Colonic mucosa (tissue), 4 donors: ENCODE data around the gene PCSK5. TPM values are rescaled to one million over a fixed set of nuclear protein-coding genes. Genes with fewer than 3 reads are reported as not detected.

Source experiments
- DNase-seq: peaks from one replicate; pipeline ENCODE4 v3.0.0-alpha.2; 2020
- H3K27ac ChIP-seq: fragments of 200-600 bp; one replicate; pipeline ENCODE4 v1.8.0; 2021
- H3K27me3 ChIP-seq: fragments of 200-600 bp; one replicate; pipeline ENCODE4 v1.8.0; 2021
- H3K36me3 ChIP-seq: fragments of 200-600 bp; one replicate; pipeline ENCODE4 v1.8.0; 2021
- H3K4me1 ChIP-seq: fragments of 200-600 bp; one replicate; pipeline ENCODE4 v1.8.0; 2021; ENCODE audit warnings: mild to moderate bottlenecking
- H3K4me3 ChIP-seq: fragments of 200-600 bp; one replicate; pipeline ENCODE4 v1.8.0; 2021
- H3K9ac ChIP-seq, 2 donors: one replicate each; pipeline ENCODE4 v1.7.0; 2013; ENCODE audit warnings: control low read depth in 2 of 2, low read depth in 2 of 2, low read length in 2 of 2
- H3K9me3 ChIP-seq: fragments of 200-600 bp; one replicate; pipeline ENCODE4 v1.8.0; 2021
- intact Hi-C: fragments of 100-400 bp; cut with DNase I; formaldehyde crosslinking; loops from one replicate; pipeline ENCODE4 v1.14.1; 2022
- total RNA-seq, 2 donors: library from RNA; stranded (reverse); fragmentation: NEBNext Ultra II Directional in 1 of 2; extraction: Animal tissue kit (Norgen Biotek cat#: 25700) in 1 of 2; gene quantifications; one replicate each; pipeline ENCODE4 v1.2.1, GENCODE V29; 2021
- TF ChIP-seq, protein P1 (sequence below): fragments of 200-600 bp; IDR thresholded peaks from one replicate; pipeline ENCODE4 v1.8.0; 2022; ENCODE audit warnings: antibody characterized with exemption, mild to moderate bottlenecking
- donor health status: healthy.
- donor health status: DM: no; HTN: no; CAD: no.
- donor health status: DM: no; HTN: no; CAD: no.

Gene PCSK5
- total RNA-seq, 2 donors from 2014 or later = 36.7 to 55.3 TPM

DNA sequence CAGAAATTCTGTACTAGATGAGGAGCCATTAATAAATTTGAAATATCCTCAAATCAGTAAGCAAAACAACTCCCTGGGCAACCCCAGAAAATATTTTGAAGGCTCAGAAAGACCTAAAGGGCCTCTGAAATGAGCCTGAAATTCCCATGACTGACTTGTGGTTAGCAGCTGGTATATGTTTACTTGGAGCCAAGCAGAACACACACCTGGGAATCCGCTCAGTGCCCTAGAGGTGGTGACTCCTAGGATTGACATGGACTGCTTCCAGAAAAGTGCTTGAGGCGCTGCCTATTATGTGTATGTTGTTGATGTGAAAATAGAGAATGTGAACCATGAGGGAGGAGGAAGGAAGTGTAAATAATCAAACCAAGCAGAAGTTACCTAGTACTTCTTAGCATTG lies 489.0 kb downstream of the PCSK5 start:
- H3K27ac ChIP-seq = no peak overlapping the region
- no peaks in the 10 kb centered on the region for H3K36me3 ChIP-seq
- no peak overlapping the region for H3K9ac ChIP-seq
- intact Hi-C loops = no loop called here
- H3K9me3 ChIP-seq = no peaks in the 10 kb centered on the region
- no peaks in the 10 kb centered on the region for H3K4me1 ChIP-seq
- DNase-seq = no peak
- TF ChIP-seq, protein P1, sequence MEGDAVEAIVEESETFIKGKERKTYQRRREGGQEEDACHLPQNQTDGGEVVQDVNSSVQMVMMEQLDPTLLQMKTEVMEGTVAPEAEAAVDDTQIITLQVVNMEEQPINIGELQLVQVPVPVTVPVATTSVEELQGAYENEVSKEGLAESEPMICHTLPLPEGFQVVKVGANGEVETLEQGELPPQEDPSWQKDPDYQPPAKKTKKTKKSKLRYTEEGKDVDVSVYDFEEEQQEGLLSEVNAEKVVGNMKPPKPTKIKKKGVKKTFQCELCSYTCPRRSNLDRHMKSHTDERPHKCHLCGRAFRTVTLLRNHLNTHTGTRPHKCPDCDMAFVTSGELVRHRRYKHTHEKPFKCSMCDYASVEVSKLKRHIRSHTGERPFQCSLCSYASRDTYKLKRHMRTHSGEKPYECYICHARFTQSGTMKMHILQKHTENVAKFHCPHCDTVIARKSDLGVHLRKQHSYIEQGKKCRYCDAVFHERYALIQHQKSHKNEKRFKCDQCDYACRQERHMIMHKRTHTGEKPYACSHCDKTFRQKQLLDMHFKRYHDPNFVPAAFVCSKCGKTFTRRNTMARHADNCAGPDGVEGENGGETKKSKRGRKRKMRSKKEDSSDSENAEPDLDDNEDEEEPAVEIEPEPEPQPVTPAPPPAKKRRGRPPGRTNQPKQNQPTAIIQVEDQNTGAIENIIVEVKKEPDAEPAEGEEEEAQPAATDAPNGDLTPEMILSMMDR = no peak
- no peak overlapping the region for H3K4me3 ChIP-seq
- no peaks in the 10 kb centered on the region for H3K27me3 ChIP-seq

DNA sequence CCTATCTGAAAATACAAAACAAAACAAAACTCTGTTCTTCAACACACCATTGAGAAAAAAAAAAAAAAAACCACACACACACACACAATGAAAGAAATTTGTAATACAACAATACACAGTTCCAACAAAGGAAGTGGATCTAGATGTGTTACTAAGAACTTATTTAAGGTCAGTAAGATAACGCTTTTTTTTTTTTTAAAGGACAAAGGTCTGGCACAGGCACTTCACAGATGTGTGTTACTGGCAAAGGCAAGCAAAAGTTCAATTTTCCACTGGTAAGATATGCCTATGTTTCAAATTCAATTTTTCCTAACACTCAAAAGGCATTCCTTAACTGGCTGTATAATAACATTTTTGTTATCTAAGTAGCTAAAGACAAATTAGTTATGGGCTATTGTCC lies 500.2 kb downstream of the PCSK5 start:
- Histone ChIP-seq H3K27ac (no peak overlapping the region), H3K4me3 (no peak overlapping the region), H3K9me3 (no peaks in the 10 kb centered on the region), H3K27me3 (no peaks in the 10 kb centered on the region), H3K9ac (no peak overlapping the region), H3K36me3 (peaks cover 4% of the 10 kb centered on the region), H3K4me1 (peaks cover under 1% of the 10 kb centered on the region)
- DNase-seq = no peak
- TF ChIP-seq, protein P1 = no peak
- intact Hi-C loops = no loop called here

DNA sequence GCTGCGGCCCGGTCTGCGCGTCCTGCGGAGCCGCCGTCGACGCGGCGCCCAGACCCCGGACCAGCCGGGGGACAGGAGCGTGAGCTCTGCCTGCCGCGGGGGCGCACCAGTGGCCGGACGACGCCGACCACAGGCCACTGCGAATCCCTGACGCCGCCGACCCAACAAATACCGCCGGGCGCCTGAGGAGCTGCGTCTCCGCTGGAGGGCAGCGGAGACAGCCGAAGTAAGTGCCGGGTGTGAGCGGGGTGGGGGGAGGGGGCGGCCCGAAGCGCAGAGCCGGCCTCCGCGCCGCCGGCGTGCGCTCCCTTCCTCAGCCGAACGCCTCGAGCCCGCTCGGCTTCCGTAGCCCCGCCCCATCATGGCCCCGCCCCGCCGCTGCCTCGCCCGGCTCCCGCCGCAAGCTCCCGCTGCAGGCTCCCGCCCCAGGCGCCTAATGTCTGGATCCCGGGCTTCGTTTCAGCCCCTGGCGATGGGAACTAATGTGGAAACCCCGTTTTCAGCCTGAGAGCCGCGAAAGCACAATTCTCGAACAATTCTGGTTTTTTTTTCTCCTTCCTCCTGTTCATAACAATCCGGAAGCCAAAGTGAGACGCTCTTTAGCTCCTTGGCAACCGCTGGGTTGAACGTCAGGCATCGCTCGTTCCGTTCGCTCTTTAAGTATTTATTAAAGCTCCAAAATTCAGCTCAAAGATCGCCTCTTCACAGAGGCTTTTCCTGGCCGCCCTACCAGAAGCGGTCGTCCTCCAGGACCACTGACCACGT lies 503.9 kb downstream of the PCSK5 start, which contains the start of gene RFK:
Gene RFK, minus strand, starts transcription at position 232 of the 765 bp plus-strand sequence. CDS start 255 bp downstream, outside the sequence.
- TF ChIP-seq, protein P1 = peak; percentile 27
- H3K9ac ChIP-seq = peak within 1 kb of the TSS; percentile 79 to 98
- no peaks in the 10 kb centered on the region for H3K9me3 ChIP-seq
- peaks cover 3% of the 10 kb centered on the region for H3K4me1 ChIP-seq
- peak; percentile 96 for DNase-seq
- H3K36me3 ChIP-seq = no peaks in the 10 kb centered on the region
- peak within 1 kb of the TSS; percentile 92 for H3K27ac ChIP-seq
- H3K4me3 ChIP-seq = peak within 1 kb of the TSS; percentile 78
- intact Hi-C loops = no loop called here
- H3K27me3 ChIP-seq = no peaks in the 10 kb centered on the region

DNA sequence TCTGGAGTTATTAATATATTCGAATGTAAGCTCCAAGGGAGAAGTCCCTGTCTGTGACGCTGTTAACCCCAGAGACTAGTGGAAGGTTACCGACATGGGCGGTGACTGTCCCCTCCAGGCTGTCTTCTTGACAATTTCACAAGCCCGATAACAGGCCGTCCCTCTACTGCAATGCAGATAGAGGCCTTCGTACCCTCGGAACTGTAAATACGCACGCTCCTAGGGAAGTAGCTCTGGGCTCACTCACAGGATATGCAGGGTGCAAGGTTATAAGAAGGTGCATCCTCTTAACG lies 504.4 kb downstream of the PCSK5 start:
- TF ChIP-seq, protein P1 = no peak
- intact Hi-C loops = no loop called here
- Histone ChIP-seq H3K4me3 (peak overlapping the region; percentile 78), H3K9ac (peak overlapping the region; percentile 46 to 79), H3K27ac (peak overlapping the region; percentile 92), H3K9me3 (no peaks in the 10 kb centered on the region), H3K36me3 (no peaks in the 10 kb centered on the region), H3K4me1 (peaks cover 3% of the 10 kb centered on the region), H3K27me3 (no peaks in the 10 kb centered on the region)
- DNase-seq = peak; percentile 70

DNA sequence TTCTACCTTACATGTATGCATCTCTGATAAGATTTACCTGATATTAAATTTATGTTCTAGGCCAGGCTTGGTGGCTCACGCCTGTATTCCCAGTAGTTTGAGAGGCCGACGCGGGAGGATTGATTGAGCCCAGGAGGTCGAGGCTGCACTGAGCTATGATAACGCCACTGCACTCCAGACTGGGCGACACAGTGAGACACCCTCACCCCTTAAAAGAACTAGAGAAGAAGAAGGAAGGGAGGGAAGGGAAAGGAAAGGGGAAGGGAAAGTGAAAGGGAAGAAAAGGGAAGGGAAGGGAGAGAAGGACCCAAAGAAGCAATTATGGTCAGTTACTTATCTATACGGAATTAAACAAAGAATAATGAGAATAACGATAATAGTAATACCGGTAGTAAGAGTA lies 504.9 kb downstream of the PCSK5 start:
- Histone ChIP-seq H3K9ac (peak overlapping the region; percentile 6 to 79), H3K9me3 (no peaks in the 10 kb centered on the region), H3K36me3 (no peaks in the 10 kb centered on the region), H3K27me3 (no peaks in the 10 kb centered on the region), H3K4me3 (peak overlapping the region; percentile 78), H3K4me1 (peaks cover 3% of the 10 kb centered on the region), H3K27ac (peak overlapping the region; percentile 92)
- DNase-seq = no peak
- TF ChIP-seq, protein P1 = no peak
- intact Hi-C loops = no loop called here
